GM12878 (cell line): ENCODE measurements around the gene SAC3D1.

ENCODE experiments used
- CTCF ChIP-seq, 3 experiments: IDR thresholded peaks in 2 of 3; conservative IDR thresholded peaks in 1 of 3; 2 replicates each; pipeline ENCODE4 v1.5.1; 2011; ENCODE audit warnings: low read depth in 3 of 3, low read length in 3 of 3, mild to moderate bottlenecking in 3 of 3, control low read depth in 2 of 3, moderate library complexity in 2 of 3, inconsistent platforms in 1 of 3, mixed read lengths in 1 of 3; ENCODE audit not compliant: control insufficient read depth in 2 of 3, insufficient read depth in 1 of 3; ENCODE audit errors: extremely low read depth in 1 of 3
- EP300 ChIP-seq, 2 experiments: fragments of 150-350 bp in 1 of 2; IDR thresholded peaks; 2 replicates each; pipeline ENCODE4 v1.6.1; 2011 to 2012; ENCODE audit warnings: low read depth in 2 of 2, low read length in 2 of 2, borderline replicate concordance in 1 of 2, improper control_type of control experiment in 1 of 2, inconsistent platforms in 1 of 2; ENCODE audit not compliant: control insufficient read depth in 1 of 2
- POLR2AphosphoS2 ChIP-seq: IDR thresholded peaks from 2 replicates; pipeline ENCODE4 v1.6.1; 2011; ENCODE audit warnings: low read depth, mild to moderate bottlenecking, low read length, improper control_type of control experiment, moderate library complexity

GRCh38 chr11:65085446-65085845 is 44.4 kb downstream of the SAC3D1 start:
- no peak for TF ChIP-seq CTCF (IDR thresholded peaks at IDR 0.05 in 2 of 3, conservative IDR thresholded peaks at IDR 0.05 in 1 of 3; ENCODE audit: control insufficient read depth in 2 of 3, extremely low read depth in 1 of 3, insufficient read depth in 1 of 3, low read depth in 3 of 3, low read length in 3 of 3)
- no peak for TF ChIP-seq EP300 (IDR thresholded peaks at IDR 0.05; ENCODE audit: borderline replicate concordance in 1 of 2, control insufficient read depth in 1 of 2, low read depth in 2 of 2, low read length in 2 of 2)
- TF ChIP-seq POLR2AphosphoS2, result no peak
